GM12878 (cell line): ENCODE results near the gene TMSB10.
"Not testable (repeated sequence)": the region's sequence is repeated elsewhere in the genome, so short reads cannot be mapped to it uniquely, and the experiment has no call there.

ENCODE experiments used
- ASH2L ChIP-seq: fragments of 300-600, 200-600 bp; sonication (generic); IDR thresholded peaks from 2 replicates; pipeline ENCODE4 v1.6.1; 2017; ENCODE audit warnings: low read depth, mild to moderate bottlenecking, borderline replicate concordance
- CHD4 ChIP-seq: fragments of 200-600 bp; sonication (generic); IDR thresholded peaks from 2 replicates; pipeline ENCODE4 v1.6.1; 2016; ENCODE audit warnings: mild to moderate bottlenecking
- HDAC6 ChIP-seq: fragments of 200-600 bp; sonication (generic); IDR thresholded peaks from one replicate; pipeline ENCODE4 v1.8.0; 2017; ENCODE audit warnings: antibody characterized with exemption; ENCODE audit not compliant: unreplicated experiment
- JUND ChIP-seq: IDR thresholded peaks from 2 replicates; pipeline ENCODE4 v1.6.1; 2012; ENCODE audit warnings: low read depth, mild to moderate bottlenecking, low read length, improper control_type of control experiment, moderate library complexity
- TF ChIP-seq, protein P1 (sequence below): fragments of 450-650 bp; formaldehyde crosslinking; IDR thresholded peaks from 2 replicates; pipeline ENCODE4 v1.5.0; 2022; ENCODE audit warnings: mild to moderate bottlenecking, missing genetic modification characterization

DNA sequence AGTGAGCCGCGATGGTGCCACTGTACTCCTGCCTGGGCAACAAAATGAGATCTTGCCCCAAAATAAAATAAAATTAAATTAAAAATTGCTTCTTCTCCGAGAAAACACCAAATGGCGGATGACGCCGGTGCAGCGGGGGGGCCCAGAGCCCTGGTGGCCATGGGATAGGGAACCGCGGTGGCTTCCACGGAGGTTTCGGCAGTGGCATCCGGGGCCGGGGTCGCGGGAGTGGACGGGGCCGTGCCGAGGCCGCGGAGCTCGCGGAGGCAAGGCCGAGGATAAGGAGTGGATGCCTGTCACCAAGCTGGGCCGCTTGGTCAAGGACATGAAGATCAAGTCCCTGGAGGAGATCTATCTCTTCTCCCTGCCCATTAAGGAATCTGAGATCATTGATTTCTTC is 10.2 kb downstream of the TMSB10 start:
- TF ChIP-seq JUND, HDAC6, CHD4, ASH2L: not testable (repeated sequence)
- TF ChIP-seq, protein P1, sequence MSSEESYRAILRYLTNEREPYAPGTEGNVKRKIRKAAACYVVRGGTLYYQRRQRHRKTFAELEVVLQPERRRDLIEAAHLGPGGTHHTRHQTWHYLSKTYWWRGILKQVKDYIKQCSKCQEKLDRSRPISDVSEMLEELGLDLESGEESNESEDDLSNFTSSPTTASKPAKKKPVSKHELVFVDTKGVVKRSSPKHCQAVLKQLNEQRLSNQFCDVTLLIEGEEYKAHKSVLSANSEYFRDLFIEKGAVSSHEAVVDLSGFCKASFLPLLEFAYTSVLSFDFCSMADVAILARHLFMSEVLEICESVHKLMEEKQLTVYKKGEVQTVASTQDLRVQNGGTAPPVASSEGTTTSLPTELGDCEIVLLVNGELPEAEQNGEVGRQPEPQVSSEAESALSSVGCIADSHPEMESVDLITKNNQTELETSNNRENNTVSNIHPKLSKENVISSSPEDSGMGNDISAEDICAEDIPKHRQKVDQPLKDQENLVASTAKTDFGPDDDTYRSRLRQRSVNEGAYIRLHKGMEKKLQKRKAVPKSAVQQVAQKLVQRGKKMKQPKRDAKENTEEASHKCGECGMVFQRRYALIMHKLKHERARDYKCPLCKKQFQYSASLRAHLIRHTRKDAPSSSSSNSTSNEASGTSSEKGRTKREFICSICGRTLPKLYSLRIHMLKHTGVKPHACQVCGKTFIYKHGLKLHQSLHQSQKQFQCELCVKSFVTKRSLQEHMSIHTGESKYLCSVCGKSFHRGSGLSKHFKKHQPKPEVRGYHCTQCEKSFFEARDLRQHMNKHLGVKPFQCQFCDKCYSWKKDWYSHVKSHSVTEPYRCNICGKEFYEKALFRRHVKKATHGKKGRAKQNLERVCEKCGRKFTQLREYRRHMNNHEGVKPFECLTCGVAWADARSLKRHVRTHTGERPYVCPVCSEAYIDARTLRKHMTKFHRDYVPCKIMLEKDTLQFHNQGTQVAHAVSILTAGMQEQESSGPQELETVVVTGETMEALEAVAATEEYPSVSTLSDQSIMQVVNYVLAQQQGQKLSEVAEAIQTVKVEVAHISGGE (CRISPR knock-in tag): not testable (repeated sequence)
